DND-41 (cell line): Measurements from ENCODE around the gene NR5A2.

Source experiments
- ATAC-seq: fragments of 200-7000 bp; cut with Tn5 transposase; 3 replicates; pipeline ENCODE4 v1.9.1; 2021; ENCODE audit warnings: low read depth; ENCODE audit not compliant: insufficient read depth
- DNase-seq: peaks from one replicate; pipeline ENCODE4 v3.0.0-alpha.2; 2020
- H2AFZ ChIP-seq: 2 replicates; pipeline ENCODE4 v1.6.0; 2012; ENCODE audit warnings: low read depth, low read length
- H3K27ac ChIP-seq: 2 replicates; pipeline ENCODE4 v1.5.1; 2012; ENCODE audit warnings: low read length, inconsistent platforms
- H3K27me3 ChIP-seq: fragments of 200-600 bp; sonication (generic); 2 replicates; pipeline ENCODE4 v1.6.0; 2012; ENCODE audit warnings: low read length, mild to moderate bottlenecking, inconsistent platforms; ENCODE audit not compliant: insufficient read depth, poor library complexity
- H3K36me3 ChIP-seq: 2 replicates; pipeline ENCODE4 v1.5.1; 2012; ENCODE audit warnings: low read length, inconsistent platforms; ENCODE audit not compliant: insufficient read depth
- H3K4me1 ChIP-seq: 2 replicates; pipeline ENCODE4 v1.5.1; 2012; ENCODE audit warnings: mild to moderate bottlenecking, low read length; ENCODE audit not compliant: insufficient read depth
- H3K4me2 ChIP-seq: 2 replicates; pipeline ENCODE4 v1.6.0; 2012; ENCODE audit warnings: mild to moderate bottlenecking, moderate library complexity, low read length, inconsistent platforms; ENCODE audit not compliant: insufficient read depth
- H3K4me3 ChIP-seq, 2 experiments: fragments of 200-600 bp in 1 of 2; shearing (Covaris generic) in 1 of 2; 2 replicates each; pipeline ENCODE4 v1.5.1; 2012 to 2016; ENCODE audit warnings: inconsistent platforms in 2 of 2, low read length in 2 of 2, mild to moderate bottlenecking in 2 of 2, low read depth in 1 of 2, moderate library complexity in 1 of 2
- H3K79me2 ChIP-seq: 2 replicates; pipeline ENCODE4 v1.6.0; 2012; ENCODE audit warnings: low read length, inconsistent platforms; ENCODE audit not compliant: insufficient read depth
- H3K9ac ChIP-seq: 2 replicates; pipeline ENCODE4 v1.6.0; 2012; ENCODE audit warnings: low read depth, mild to moderate bottlenecking, inconsistent platforms, low read length, moderate library complexity
- H3K9me3 ChIP-seq: 2 replicates; pipeline ENCODE4 v1.5.1; 2012; ENCODE audit warnings: low read length, moderate library complexity, mild to moderate bottlenecking, inconsistent platforms; ENCODE audit not compliant: insufficient read depth, severe bottlenecking
- H4K20me1 ChIP-seq: 2 replicates; pipeline ENCODE4 v1.6.0; 2012; ENCODE audit warnings: low read length; ENCODE audit not compliant: insufficient read depth
- CTCF ChIP-seq: IDR thresholded peaks from 2 replicates; pipeline ENCODE4 v1.5.1; 2012; ENCODE audit warnings: borderline replicate concordance, low read length, moderate library complexity, mild to moderate bottlenecking; ENCODE audit not compliant: poor library complexity, severe bottlenecking; ENCODE audit errors: extremely low read depth
- EZH2 ChIP-seq: IDR thresholded peaks from 3 replicates; pipeline ENCODE4 v1.6.1; 2012; ENCODE audit warnings: borderline replicate concordance, low read depth, mild to moderate bottlenecking, moderate library complexity, low read length, inconsistent platforms; ENCODE audit not compliant: severe bottlenecking

The NR5A2 gene

GRCh38 chr1:200150721-200151120 lies 123.2 kb downstream of the NR5A2 start:
- H3K9me3 ChIP-seq: no peaks in the 10 kb centered on the region
- H3K4me2 ChIP-seq: no peak overlapping the region
- ATAC-seq (no peak), DNase-seq (no peak)
- no peaks in the 10 kb centered on the region for H4K20me1 ChIP-seq
- no peaks in the 10 kb centered on the region for H3K27me3 ChIP-seq
- TF ChIP-seq CTCF (no peak), EZH2 (no peak)
- no peak overlapping the region for H3K27ac ChIP-seq
- H3K79me2 ChIP-seq: no peaks in the 10 kb centered on the region
- H3K4me1 ChIP-seq: peaks cover 19% of the 10 kb centered on the region
- H3K4me3 ChIP-seq: no peak overlapping the region
- no peaks in the 10 kb centered on the region for H3K36me3 ChIP-seq
- no peak overlapping the region for H2AFZ ChIP-seq
- no peak overlapping the region for H3K9ac ChIP-seq

- H2AFZ ChIP-seq: no peak overlapping the region
- TF ChIP-seq CTCF: no peak
- TF ChIP-seq EZH2: no peak
These were observed 124.8 kb downstream of the NR5A2 start for GRCh38 chr1:200152336-200152735.

GRCh38 chr1:200153277-200154055 lies 126.0 kb downstream of the NR5A2 start:
- no peaks in the 10 kb centered on the region for H3K9me3 ChIP-seq
- peak overlapping the region; percentile 82; the same call in 1 of the 2 replicates for H3K27ac ChIP-seq
- no peaks in the 10 kb centered on the region for H4K20me1 ChIP-seq
- no peak overlapping the region; the same call in 1 of the 2 replicates for H3K9ac ChIP-seq
- H3K27me3 ChIP-seq: no peaks in the 10 kb centered on the region
- peaks cover 19% of the 10 kb centered on the region for H3K4me1 ChIP-seq
- no peaks in the 10 kb centered on the region for H3K36me3 ChIP-seq
- ATAC-seq: no peak
- no peak for TF ChIP-seq EZH2
- no peak for TF ChIP-seq CTCF
- no peak for DNase-seq
- H3K4me2 ChIP-seq: peak overlapping the region; percentile 17; the same call in 1 of the 2 replicates
- no peaks in the 10 kb centered on the region for H3K79me2 ChIP-seq
- H2AFZ ChIP-seq: no peak overlapping the region
- H3K4me3 ChIP-seq: no peak overlapping the region

More at GRCh38 chr1:200152336-200152735, 124.8 kb downstream of the NR5A2 start:
- Histone ChIP-seq H3K9ac (no peak overlapping the region), H3K36me3 (no peaks in the 10 kb centered on the region), H3K4me1 (peaks cover 19% of the 10 kb centered on the region), H3K4me2 (no peak overlapping the region), H3K79me2 (no peaks in the 10 kb centered on the region), H3K27me3 (no peaks in the 10 kb centered on the region), H3K4me3 (no peak overlapping the region), H3K27ac (no peak overlapping the region), H3K9me3 (no peaks in the 10 kb centered on the region), H4K20me1 (no peaks in the 10 kb centered on the region)
- ATAC-seq (no peak), DNase-seq (no peak)
